D721Med (cell line): ENCODE data around the gene CENPV.
"Not testable (repeated sequence)": the region's sequence is repeated elsewhere in the genome, so short reads cannot be mapped to it uniquely, and the experiment has no call there.

ENCODE experiments used
- DNase-seq: peaks from one replicate; pipeline ENCODE4 v3.0.0; 2011; ENCODE audit warnings: low spot score; ENCODE audit not compliant: insufficient read length
- FAIRE-seq: peaks from 2 replicates; lab custom pipeline; 2011; peaks lifted over from hg19 to GRCh38; lab: Jason Lieb, UNC
- CTCF ChIP-seq: IDR thresholded peaks from 2 replicates; pipeline ENCODE4 v1.5.1; 2012; ENCODE audit warnings: mild to moderate bottlenecking, control low read depth; ENCODE audit not compliant: insufficient read depth; ENCODE audit errors: missing control alignments

Gene CENPV

GRCh38 chr17:16313139-16314090 lies 39.9 kb downstream of the CENPV start:
- DNase-seq (no peak), FAIRE-seq (no peak)
- no peak for TF ChIP-seq CTCF

GRCh38 chr17:16312061-16312460 lies 41.2 kb downstream of the CENPV start:
- FAIRE-seq, DNase-seq: not testable (repeated sequence)

GRCh38 chr17:16306211-16306610 lies 47.1 kb downstream of the CENPV start:
- DNase-seq (no peak), FAIRE-seq (no peak)
- no peak for TF ChIP-seq CTCF

GRCh38 chr17:16304830-16305229 lies 48.4 kb downstream of the CENPV start:
- DNase-seq (no peak), FAIRE-seq (no peak)
- TF ChIP-seq CTCF, result peak; percentile 29

GRCh38 chr17:16302856-16303255 lies 50.4 kb downstream of the CENPV start:
- no peak for FAIRE-seq
- no peak for DNase-seq
- no peak for TF ChIP-seq CTCF

GRCh38 chr17:16301963-16302855 lies 51.1 kb downstream of the CENPV start:
- DNase-seq (no peak), FAIRE-seq (no peak)
- no peak for TF ChIP-seq CTCF

- no peak for TF ChIP-seq CTCF
- FAIRE-seq (no peak), DNase-seq (no peak)
Observed at GRCh38 chr17:16300554-16300953, 52.7 kb downstream of the CENPV start.
